OCI-LY1 (cell line): ENCODE data around the gene CIBAR2.

ENCODE experiments used
- H2AFZ ChIP-seq: fragments of 200-600 bp; sonication (generic), shearing (Covaris generic); 2 replicates; pipeline ENCODE4 v1.6.0; 2014; ENCODE audit warnings: antibody characterized with exemption, mild to moderate bottlenecking, low read length
- H3F3A ChIP-seq: fragments of 200-600 bp; sonication (generic), shearing (Covaris generic); 2 replicates; pipeline ENCODE4 v1.6.0; 2014; ENCODE audit warnings: mild to moderate bottlenecking, antibody characterized with exemption, low read length, moderate library complexity; ENCODE audit not compliant: insufficient read depth
- H3K27ac ChIP-seq: fragments of 200-600 bp; sonication (generic); 2 replicates; pipeline ENCODE4 v1.5.1; 2014; ENCODE audit warnings: low read length, mixed run types, mild to moderate bottlenecking, low read depth; ENCODE audit not compliant: poor library complexity, severe bottlenecking
- H3K27me3 ChIP-seq: fragments of 200-600 bp; sonication (generic); 2 replicates; pipeline ENCODE4 v1.6.0; 2014; ENCODE audit warnings: antibody characterized with exemption, mild to moderate bottlenecking, low read length, moderate library complexity; ENCODE audit not compliant: insufficient read depth
- H3K36me3 ChIP-seq: fragments of 200-600 bp; sonication (generic); 2 replicates; pipeline ENCODE4 v1.6.1; 2014; ENCODE audit warnings: mild to moderate bottlenecking, antibody characterized with exemption, low read length, moderate library complexity, mixed read lengths; ENCODE audit not compliant: insufficient read depth
- H3K4me1 ChIP-seq: fragments of 200-600 bp; sonication (generic); 2 replicates; pipeline ENCODE4 v1.5.1; 2014; ENCODE audit warnings: mild to moderate bottlenecking, low read length, moderate library complexity; ENCODE audit not compliant: insufficient read depth, severe bottlenecking
- H3K4me2 ChIP-seq: fragments of 200-600 bp; sonication (generic), shearing (Covaris generic); 2 replicates; pipeline ENCODE4 v1.6.1; 2014; ENCODE audit warnings: low read length
- H3K4me3 ChIP-seq: fragments of 200-600 bp; sonication (generic); 2 replicates; pipeline ENCODE4 v1.5.1; 2014; ENCODE audit warnings: low read length, low read depth, mild to moderate bottlenecking, mixed read lengths; ENCODE audit not compliant: poor library complexity, severe bottlenecking
- H3K79me2 ChIP-seq: fragments of 200-600 bp; shearing (Covaris generic); 2 replicates; pipeline ENCODE4 v1.6.1; 2016; ENCODE audit warnings: mixed run types, low read length, mixed read lengths; ENCODE audit not compliant: insufficient read depth
- H3K9ac ChIP-seq: fragments of 200-600 bp; sonication (generic), shearing (Covaris generic); 2 replicates; pipeline ENCODE4 v1.6.1; 2014; ENCODE audit warnings: mild to moderate bottlenecking, low read length, mixed read lengths
- H3K9me2 ChIP-seq: fragments of 200-600 bp; sonication (generic), shearing (Covaris generic); 2 replicates; pipeline ENCODE4 v1.6.1; 2014; ENCODE audit warnings: low read depth, mild to moderate bottlenecking, low read length, mixed read lengths
- H3K9me3 ChIP-seq: fragments of 200-600 bp; shearing (Covaris generic); 2 replicates; pipeline ENCODE4 v1.6.1; 2014; ENCODE audit warnings: low read length, mixed read lengths
- H4K20me1 ChIP-seq: fragments of 200-600 bp; sonication (generic), shearing (Covaris generic); 2 replicates; pipeline ENCODE4 v1.6.0; 2016; ENCODE audit warnings: mild to moderate bottlenecking, low read length; ENCODE audit not compliant: insufficient read depth
- CTCF ChIP-seq: fragments of 200-600 bp; sonication (generic), shearing (Covaris generic); IDR thresholded peaks from 2 replicates; pipeline ENCODE4 v1.5.1; 2017; ENCODE audit warnings: mild to moderate bottlenecking, antibody characterized with exemption, low read length, moderate library complexity, mixed read lengths
- EZH2 ChIP-seq: fragments of 200-600 bp; sonication (generic), shearing (Covaris generic); IDR thresholded peaks from 2 replicates; pipeline ENCODE4 v1.8.0; 2017; ENCODE audit warnings: borderline replicate concordance, mixed run types, mild to moderate bottlenecking, antibody characterized with exemption, low read length, moderate library complexity, mixed read lengths

Gene CIBAR2

GRCh38 chr16:85098565-85098964 is 13.7 kb downstream of the CIBAR2 start:
- Histone ChIP-seq H3K4me2 (no peak overlapping the region), H3F3A (no peaks in the 10 kb centered on the region), H3K27ac (no peak overlapping the region), H3K9me3 (no peaks in the 10 kb centered on the region), H3K9ac (no peak overlapping the region), H3K36me3 (no peaks in the 10 kb centered on the region), H3K4me1 (no peaks in the 10 kb centered on the region), H3K27me3 (peaks cover 7% of the 10 kb centered on the region; the same call in 1 of the 2 replicates), H2AFZ (no peak overlapping the region), H4K20me1 (no peaks in the 10 kb centered on the region), H3K79me2 (no peaks in the 10 kb centered on the region), H3K9me2 (no peaks in the 10 kb centered on the region), H3K4me3 (no peak overlapping the region)
- no peak for TF ChIP-seq CTCF
- TF ChIP-seq EZH2 = no peak

- no peak for TF ChIP-seq EZH2
- Histone ChIP-seq H3K9ac (no peak overlapping the region), H3K9me3 (no peaks in the 10 kb centered on the region), H3K27ac (no peak overlapping the region), H3K36me3 (no peaks in the 10 kb centered on the region), H3K27me3 (peaks cover 7% of the 10 kb centered on the region), H3K9me2 (no peaks in the 10 kb centered on the region), H3K4me3 (no peak overlapping the region), H3K4me2 (no peak overlapping the region), H3K79me2 (no peaks in the 10 kb centered on the region), H2AFZ (no peak overlapping the region), H3K4me1 (no peaks in the 10 kb centered on the region), H4K20me1 (no peaks in the 10 kb centered on the region), H3F3A (no peaks in the 10 kb centered on the region)
Measured at GRCh38 chr16:85096921-85097320, 15.4 kb downstream of the CIBAR2 start.

- H3K9me3 ChIP-seq = no peaks in the 10 kb centered on the region
- no peak overlapping the region for H3K9ac ChIP-seq
- H3K36me3 ChIP-seq = no peaks in the 10 kb centered on the region
- H3F3A ChIP-seq = no peaks in the 10 kb centered on the region
- H3K27ac ChIP-seq = no peak overlapping the region
- H4K20me1 ChIP-seq = no peaks in the 10 kb centered on the region
- no peak overlapping the region for H2AFZ ChIP-seq
- peaks cover 10% of the 10 kb centered on the region for H3K27me3 ChIP-seq
- H3K4me2 ChIP-seq = no peak overlapping the region
- no peaks in the 10 kb centered on the region for H3K9me2 ChIP-seq
- H3K79me2 ChIP-seq = no peaks in the 10 kb centered on the region
- H3K4me1 ChIP-seq = no peaks in the 10 kb centered on the region
- no peak for TF ChIP-seq EZH2
- no peak overlapping the region for H3K4me3 ChIP-seq
Measured at GRCh38 chr16:85094812-85095211, 17.5 kb downstream of the CIBAR2 start.

- no peaks in the 10 kb centered on the region for H3K9me2 ChIP-seq
- peaks cover 10% of the 10 kb centered on the region for H3K27me3 ChIP-seq
- no peaks in the 10 kb centered on the region for H3F3A ChIP-seq
- no peaks in the 10 kb centered on the region for H3K4me1 ChIP-seq
- TF ChIP-seq CTCF = no peak
- TF ChIP-seq EZH2 = no peak
- no peak overlapping the region for H3K4me3 ChIP-seq
- H3K27ac ChIP-seq = no peak overlapping the region
- no peaks in the 10 kb centered on the region for H3K36me3 ChIP-seq
- no peaks in the 10 kb centered on the region for H3K9me3 ChIP-seq
- no peak overlapping the region for H2AFZ ChIP-seq
- H3K79me2 ChIP-seq = no peaks in the 10 kb centered on the region
- no peak overlapping the region for H3K9ac ChIP-seq
- H3K4me2 ChIP-seq = no peak overlapping the region
- H4K20me1 ChIP-seq = no peaks in the 10 kb centered on the region
Measured at GRCh38 chr16:85094176-85094805, 18.0 kb downstream of the CIBAR2 start.
